SK-N-SH (cell line): Measurements from ENCODE around the gene SULT1E1. TPM values are rescaled to one million over a fixed set of nuclear protein-coding genes. Genes with fewer than 3 reads are reported as not detected.

Experiments used
- CTCF ChIA-PET: fragments of 300-600, 350-600 bp; formaldehyde crosslinking; extraction: SDS; loops from one replicate; lab custom pipeline; 2021; lab: Yijun Ruan, JAX
- POLR2A ChIA-PET: fragments of 350-600 bp; sonication (Branson Sonifier 250); formaldehyde crosslinking; extraction: SDS; loops from one replicate; lab custom pipeline; 2020; ENCODE audit warnings: antibody characterized with exemption, inconsistent platforms; lab: Yijun Ruan, JAX
- DNase-seq: peaks from one replicate; pipeline ENCODE4 v3.0.0; 2012
- H2AFZ ChIP-seq: fragments of 200-600 bp; sonication (generic); 2 replicates; pipeline ENCODE4 v1.8.1; 2016; ENCODE audit warnings: antibody characterized with exemption, mild to moderate bottlenecking, low read depth
- H3F3A ChIP-seq: fragments of 200-600 bp; sonication (generic); replicated peaks from 2 replicates; pipeline ENCODE3; 2016; ENCODE audit warnings: antibody characterized with exemption, mild to moderate bottlenecking; ENCODE audit not compliant: insufficient read depth
- H3K27ac ChIP-seq, 2 experiments: fragments of 200-500 bp in 1 of 2; fragments of 200-600 bp in 1 of 2; sonication (Bioruptor generic) in 1 of 2; sonication (generic), shearing (Covaris generic) in 1 of 2; 2 replicates each; pipeline versions ENCODE4 v1.5.1 to v1.6.1; 2014 to 2016; ENCODE audit warnings: low read depth in 2 of 2, inconsistent platforms in 1 of 2, low read length in 1 of 2, mild to moderate bottlenecking in 1 of 2, mixed read lengths in 1 of 2
- H3K27me3 ChIP-seq: fragments of 200-600 bp; sonication (generic), shearing (Covaris generic); 2 replicates; pipeline ENCODE4 v1.6.1; 2016; ENCODE audit warnings: mixed run types; ENCODE audit not compliant: insufficient read depth
- H3K36me3 ChIP-seq, 2 experiments: fragments of 200-500 bp in 1 of 2; fragments of 200-600 bp in 1 of 2; sonication (Bioruptor generic) in 1 of 2; sonication (generic) in 1 of 2; replicated peaks in 1 of 2; 2 replicates each; pipeline versions ENCODE3 to v1.5.1; 2014 to 2016; ENCODE audit warnings: low read length in 1 of 2, mild to moderate bottlenecking in 1 of 2; ENCODE audit not compliant: insufficient read depth in 2 of 2, control insufficient read depth in 1 of 2
- H3K4me1 ChIP-seq, 2 experiments: fragments of 200-500 bp in 1 of 2; fragments of 200-600 bp in 1 of 2; sonication (Bioruptor generic) in 1 of 2; sonication (generic), shearing (Covaris generic) in 1 of 2; 2 replicates each; pipeline versions ENCODE4 v1.5.1 to v1.6.1; 2014 to 2016; ENCODE audit warnings: low read depth in 1 of 2, low read length in 1 of 2, mixed run types in 1 of 2; ENCODE audit not compliant: insufficient read depth in 2 of 2, control insufficient read depth in 1 of 2
- H3K4me2 ChIP-seq: fragments of 200-600 bp; sonication (generic), shearing (Covaris generic); 2 replicates; pipeline ENCODE4 v1.6.1; 2017; ENCODE audit warnings: mixed run types
- H3K4me3 ChIP-seq, 2 experiments: fragments of 200-500 bp in 1 of 2; fragments of 200-600 bp in 1 of 2; sonication (Bioruptor generic) in 1 of 2; sonication (generic), shearing (Covaris generic) in 1 of 2; 2 replicates each; pipeline versions ENCODE4 v1.5.1 to v1.8.1; 2014 to 2016; ENCODE audit warnings: low read depth in 2 of 2, inconsistent platforms in 1 of 2, low read length in 1 of 2, mild to moderate bottlenecking in 1 of 2, mixed read lengths in 1 of 2, moderate library complexity in 1 of 2
- H3K79me2 ChIP-seq: fragments of 200-600 bp; sonication (generic); 2 replicates; pipeline ENCODE4 v1.8.1; 2017; ENCODE audit warnings: mild to moderate bottlenecking; ENCODE audit not compliant: insufficient read depth
- H3K9ac ChIP-seq: fragments of 200-600 bp; sonication (generic); 2 replicates; pipeline ENCODE4 v1.6.1; 2017; ENCODE audit warnings: mixed run types
- H3K9me2 ChIP-seq: fragments of 200-600 bp; sonication (generic); 2 replicates; pipeline ENCODE4 v1.6.1; 2017; ENCODE audit warnings: mixed run types
- H3K9me3 ChIP-seq: fragments of 200-600 bp; sonication (generic); 2 replicates; pipeline ENCODE4 v1.6.1; 2017; ENCODE audit warnings: mixed run types, mild to moderate bottlenecking, moderate library complexity
- H4K20me1 ChIP-seq: fragments of 200-600 bp; sonication (generic); 2 replicates; pipeline ENCODE4 v1.6.1; 2017; ENCODE audit warnings: mild to moderate bottlenecking, mixed run types; ENCODE audit not compliant: insufficient read depth
- CHD2 ChIP-seq: fragments of 150-350 bp; IDR thresholded peaks from 2 replicates; pipeline ENCODE4 v1.6.1; 2018; ENCODE audit warnings: low read length; ENCODE audit not compliant: partially characterized antibody
- EP300 ChIP-seq, 2 experiments: IDR thresholded peaks; 2 replicates each; pipeline versions ENCODE4 v1.4.0 to v1.6.1; 2012; ENCODE audit warnings: borderline replicate concordance in 1 of 2, low read depth in 1 of 2, low read length in 1 of 2
- EZH2phosphoT487 ChIP-seq: fragments of 200-600 bp; sonication (generic); IDR thresholded peaks from 2 replicates; pipeline ENCODE4 v1.6.1; 2017; ENCODE audit warnings: low read depth, mixed run types, mild to moderate bottlenecking, antibody characterized with exemption, moderate library complexity, borderline replicate concordance
- FOXJ3 ChIP-seq: sonication (generic); formaldehyde crosslinking; IDR thresholded peaks from 2 replicates; pipeline ENCODE4 v1.5.1; 2020; ENCODE audit warnings: mild to moderate bottlenecking, missing genetic modification reagents
- GATA2 ChIP-seq: sonication (generic); formaldehyde crosslinking; IDR thresholded peaks from 2 replicates; pipeline ENCODE4 v1.5.0; 2020; ENCODE audit warnings: mild to moderate bottlenecking, missing genetic modification reagents
- JUND ChIP-seq: IDR thresholded peaks from 2 replicates; pipeline ENCODE4 v1.4.0; 2012
- MAX ChIP-seq: IDR thresholded peaks from 2 replicates; pipeline ENCODE4 v1.4.0; 2012; ENCODE audit warnings: low read depth
- MXI1 ChIP-seq: IDR thresholded peaks from 2 replicates; pipeline ENCODE4 v1.6.1; 2012; ENCODE audit warnings: mild to moderate bottlenecking, low read depth, low read length, improper control_type of control experiment
- NFIC ChIP-seq: IDR thresholded peaks from 2 replicates; pipeline ENCODE4 v1.4.0; 2012; ENCODE audit warnings: borderline replicate concordance
- NRF1 ChIP-seq: IDR thresholded peaks from 2 replicates; pipeline ENCODE4 v1.6.1; 2012; ENCODE audit warnings: low read depth, mild to moderate bottlenecking, low read length
- POLR2AphosphoS5 ChIP-seq: IDR thresholded peaks from 2 replicates; pipeline ENCODE4 v1.6.1; 2012; ENCODE audit warnings: low read depth, low read length
- RAD21 ChIP-seq: IDR thresholded peaks from 2 replicates; pipeline ENCODE4 v1.6.1; 2012; ENCODE audit warnings: mild to moderate bottlenecking, low read length
- SMC3 ChIP-seq: IDR thresholded peaks from 2 replicates; pipeline ENCODE4 v1.6.1; 2012; ENCODE audit warnings: low read depth, low read length, improper control_type of control experiment
- TCF12 ChIP-seq: IDR thresholded peaks from 2 replicates; pipeline ENCODE4 v1.4.0; 2012
- TEAD4 ChIP-seq: IDR thresholded peaks from 2 replicates; pipeline ENCODE4 v1.4.0; 2012; ENCODE audit warnings: mild to moderate bottlenecking, borderline replicate concordance; ENCODE audit not compliant: insufficient read depth
- WGBS: methylation state at CpG from one replicate; pipeline ENCODE4 v1.1.6; 2017; ENCODE audit warnings: low lambda C conversion rate; 5-methylcytosine and 5-hydroxymethylcytosine counted together
- polyA plus RNA-seq, 3 experiments: library from polyadenylated mRNA; depleted of rRNA; stranded (reverse); fragments of >200 nt; gene quantifications; 2 replicates each; pipeline ENCODE4 v1.2.3, GENCODE V29; 2012

Gene SULT1E1
- polyA plus RNA-seq, 1 of the 3 experiments (the other 2 are of a cell fraction), result 13.7 TPM

GRCh38 chr4:69881173-69881773 lies 21.3 kb upstream of the SULT1E1 start (continued):
- TF ChIP-seq MAX, result no peak
- no peak for TF ChIP-seq NRF1
- peak; percentile 86 for TF ChIP-seq SMC3
- no peak for TF ChIP-seq NFIC

- H3K9ac ChIP-seq, result no peak overlapping the region
- TF ChIP-seq TCF12 (no peak), TEAD4 (no peak)
- no peak for DNase-seq
- no peaks in the 10 kb centered on the region for H3K36me3 ChIP-seq
- no peak overlapping the region for H3K27ac ChIP-seq
- no peaks in the 10 kb centered on the region for H3F3A ChIP-seq
- 25% methylated on average over 2 of the region's 2 CpGs for WGBS
- H3K4me1 ChIP-seq, result no peaks in the 10 kb centered on the region
- CTCF ChIA-PET, result no interaction called here
- POLR2A ChIA-PET, result no interaction called here
- no peak overlapping the region for H2AFZ ChIP-seq
- no peaks in the 10 kb centered on the region for H3K79me2 ChIP-seq
- H4K20me1 ChIP-seq, result no peaks in the 10 kb centered on the region
- no peak overlapping the region for H3K4me3 ChIP-seq
- H3K4me2 ChIP-seq, result no peak overlapping the region
- H3K27me3 ChIP-seq, result no peaks in the 10 kb centered on the region
- no peaks in the 10 kb centered on the region for H3K9me3 ChIP-seq
- no peaks in the 10 kb centered on the region for H3K9me2 ChIP-seq
These were observed 18.3 kb upstream of the SULT1E1 start for GRCh38 chr4:69878250-69878649.

- H3K9ac ChIP-seq, result no peak overlapping the region
- H2AFZ ChIP-seq, result peak overlapping the region; percentile 13; the same call in 1 of the 2 replicates
- no peak for TF ChIP-seq TCF12
- TF ChIP-seq, all 33 proteins: peak for 0
- Histone ChIP-seq H3K27me3 (no peaks in the 10 kb centered on the region), H3K4me2 (no peak overlapping the region), H3K9me2 (no peaks in the 10 kb centered on the region), H3K4me3 (no peak overlapping the region), H3K79me2 (no peaks in the 10 kb centered on the region), H3K36me3 (no peaks in the 10 kb centered on the region), H3F3A (no peaks in the 10 kb centered on the region), H4K20me1 (no peaks in the 10 kb centered on the region), H3K4me1 (no peaks in the 10 kb centered on the region), H3K9me3 (no peaks in the 10 kb centered on the region), H3K27ac (no peak overlapping the region)
- CTCF ChIA-PET, result no interaction called here
- POLR2A ChIA-PET, result no interaction called here
- DNase-seq, result no peak
- WGBS, result 14% methylated on average over 2 of the region's 2 CpGs
These were observed 17.5 kb upstream of the SULT1E1 start for GRCh38 chr4:69877453-69877852.

GRCh38 chr4:69876071-69876470 lies 16.1 kb upstream of the SULT1E1 start:
- 13% methylated on average over 3 of the region's 3 CpGs for WGBS

More at GRCh38 chr4:69876071-69876470, 16.1 kb upstream of the SULT1E1 start:
- DNase-seq, result no peak
- Histone ChIP-seq H3K36me3 (no peaks in the 10 kb centered on the region), H4K20me1 (no peaks in the 10 kb centered on the region), H3K4me2 (no peak overlapping the region), H3F3A (no peaks in the 10 kb centered on the region), H3K4me1 (no peaks in the 10 kb centered on the region), H3K79me2 (no peaks in the 10 kb centered on the region), H3K9me3 (no peaks in the 10 kb centered on the region), H3K9ac (no peak overlapping the region), H3K27ac (no peak overlapping the region), H3K4me3 (no peak overlapping the region), H2AFZ (no peak overlapping the region), H3K27me3 (no peaks in the 10 kb centered on the region), H3K9me2 (no peaks in the 10 kb centered on the region)
- no peak for TF ChIP-seq POLR2AphosphoS5
- TF ChIP-seq EZH2phosphoT487, result no peak
- TF ChIP-seq EP300 (IDR thresholded peaks at IDR 0.05; ENCODE audit: borderline replicate concordance in 1 of 2, low read depth in 1 of 2, low read length in 1 of 2), result no peak
- TF ChIP-seq MXI1, result no peak
- TF ChIP-seq FOXJ3 (CRISPR knock-in tag), result no peak
- no peak for TF ChIP-seq CHD2
- TF ChIP-seq GATA2 (CRISPR knock-in tag), result no peak
- no peak for TF ChIP-seq NFIC
- TF ChIP-seq JUND, result no peak
- no peak for TF ChIP-seq RAD21
- no peak for TF ChIP-seq MAX
- ChIA-PET POLR2A (no interaction called here), CTCF (no interaction called here)
